Measurements from ENCODE around the gene AGBL3. TPM values are rescaled to one million over a fixed set of nuclear protein-coding genes. Genes with fewer than 3 reads are reported as not detected.

Gene AGBL3
- total and polyA plus RNA-seq, 9 donors = 2.0 to 8.1 (median 4.2) TPM

DNA sequence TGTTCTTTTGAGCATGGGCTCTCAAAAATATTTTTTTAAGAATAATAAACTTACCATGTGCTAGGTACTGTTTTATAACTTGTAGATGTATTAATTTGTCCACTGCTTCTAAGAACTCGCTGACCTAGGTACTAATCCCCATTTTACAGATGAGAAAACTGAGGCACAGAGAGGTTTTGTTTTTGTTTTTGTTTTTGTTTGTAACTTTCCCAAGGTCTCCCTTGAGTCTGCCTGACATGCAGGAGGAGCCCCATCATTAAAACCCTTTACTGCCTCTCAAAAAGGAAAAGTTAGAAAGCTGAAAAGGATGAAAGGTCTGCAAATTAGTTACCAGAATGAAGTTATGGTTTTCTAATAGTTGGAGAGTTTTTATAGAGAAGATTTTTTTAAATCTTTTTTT, 38.5 kb upstream of the AGBL3 start:
- Histone ChIP-seq H3K4me3 (no peak overlapping the region), H3K4me1 (ENCODE audit: insufficient read depth) (no peaks in the 10 kb centered on the region), H3K27ac (no peak overlapping the region), H3K27me3 (no peaks in the 10 kb centered on the region), H3K36me3 (no peaks in the 10 kb centered on the region), H3K9me3 (no peaks in the 10 kb centered on the region)
- intact Hi-C loops (cut with DNase I) = no loop called here
- WGBS, 3 donors = 96 to 100% (median 98%) methylated on average over 1 of the region's 1 CpG
- no peak for DNase-seq
- TF ChIP-seq EP300 (IDR thresholded peaks at IDR 0.05) (no peak), POLR2A (IDR thresholded peaks at IDR 0.05) (no peak)
- TF ChIP-seq, protein P1, sequence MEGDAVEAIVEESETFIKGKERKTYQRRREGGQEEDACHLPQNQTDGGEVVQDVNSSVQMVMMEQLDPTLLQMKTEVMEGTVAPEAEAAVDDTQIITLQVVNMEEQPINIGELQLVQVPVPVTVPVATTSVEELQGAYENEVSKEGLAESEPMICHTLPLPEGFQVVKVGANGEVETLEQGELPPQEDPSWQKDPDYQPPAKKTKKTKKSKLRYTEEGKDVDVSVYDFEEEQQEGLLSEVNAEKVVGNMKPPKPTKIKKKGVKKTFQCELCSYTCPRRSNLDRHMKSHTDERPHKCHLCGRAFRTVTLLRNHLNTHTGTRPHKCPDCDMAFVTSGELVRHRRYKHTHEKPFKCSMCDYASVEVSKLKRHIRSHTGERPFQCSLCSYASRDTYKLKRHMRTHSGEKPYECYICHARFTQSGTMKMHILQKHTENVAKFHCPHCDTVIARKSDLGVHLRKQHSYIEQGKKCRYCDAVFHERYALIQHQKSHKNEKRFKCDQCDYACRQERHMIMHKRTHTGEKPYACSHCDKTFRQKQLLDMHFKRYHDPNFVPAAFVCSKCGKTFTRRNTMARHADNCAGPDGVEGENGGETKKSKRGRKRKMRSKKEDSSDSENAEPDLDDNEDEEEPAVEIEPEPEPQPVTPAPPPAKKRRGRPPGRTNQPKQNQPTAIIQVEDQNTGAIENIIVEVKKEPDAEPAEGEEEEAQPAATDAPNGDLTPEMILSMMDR (IDR thresholded peaks at IDR 0.05) = no peak

GRCh38 chr7:134948246-134948645, 38.1 kb upstream of the AGBL3 start:
- intact Hi-C loops (cut with DNase I) = no loop called here
- H3K27ac ChIP-seq = no peak overlapping the region
- 82 to 89% (median 86%) methylated on average over 4 of the region's 4 CpGs for WGBS, 3 donors
- no peaks in the 10 kb centered on the region for H3K9me3 ChIP-seq
- H3K4me3 ChIP-seq = no peak overlapping the region
- H3K27me3 ChIP-seq = no peaks in the 10 kb centered on the region
- DNase-seq = no peak
- no peaks in the 10 kb centered on the region for H3K4me1 ChIP-seq (ENCODE audit: insufficient read depth)
- TF ChIP-seq, protein P1 (IDR thresholded peaks at IDR 0.05) = no peak
- TF ChIP-seq POLR2A (IDR thresholded peaks at IDR 0.05) (no peak), EP300 (IDR thresholded peaks at IDR 0.05) (no peak)
- no peaks in the 10 kb centered on the region for H3K36me3 ChIP-seq

DNA sequence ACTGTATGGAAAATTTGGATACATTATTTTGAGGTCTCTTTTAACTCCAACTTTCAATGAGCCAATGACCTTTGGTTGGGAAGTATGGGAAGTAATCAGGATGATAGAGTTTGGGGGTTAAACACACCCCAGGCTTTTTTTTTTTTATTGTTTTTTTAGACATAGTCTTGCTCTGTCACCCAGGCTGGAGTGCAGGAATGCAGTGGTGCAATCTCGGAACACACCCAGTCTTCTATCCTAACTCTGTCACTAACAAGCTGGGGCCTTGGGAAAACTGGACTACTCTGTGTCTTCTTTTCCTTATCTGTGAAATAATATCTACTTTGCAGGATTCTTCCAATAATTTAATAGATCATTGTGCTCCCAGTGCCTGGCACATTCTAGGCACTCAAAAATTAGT, 37.6 kb upstream of the AGBL3 start:
- no peaks in the 10 kb centered on the region for H3K9me3 ChIP-seq
- H3K27me3 ChIP-seq = no peaks in the 10 kb centered on the region
- no peak overlapping the region for H3K4me3 ChIP-seq
- intact Hi-C loops (cut with DNase I) = no loop called here
- no peak for DNase-seq
- no peaks in the 10 kb centered on the region for H3K36me3 ChIP-seq
- 71 to 87% (median 80%) methylated on average over 1 of the region's 1 CpG for WGBS, 3 donors
- H3K27ac ChIP-seq = no peak overlapping the region
- TF ChIP-seq POLR2A (IDR thresholded peaks at IDR 0.05) = no peak
- TF ChIP-seq EP300 (IDR thresholded peaks at IDR 0.05) = no peak
- TF ChIP-seq, protein P1 (IDR thresholded peaks at IDR 0.05) = no peak
- no peaks in the 10 kb centered on the region for H3K4me1 ChIP-seq (ENCODE audit: insufficient read depth)

DNA sequence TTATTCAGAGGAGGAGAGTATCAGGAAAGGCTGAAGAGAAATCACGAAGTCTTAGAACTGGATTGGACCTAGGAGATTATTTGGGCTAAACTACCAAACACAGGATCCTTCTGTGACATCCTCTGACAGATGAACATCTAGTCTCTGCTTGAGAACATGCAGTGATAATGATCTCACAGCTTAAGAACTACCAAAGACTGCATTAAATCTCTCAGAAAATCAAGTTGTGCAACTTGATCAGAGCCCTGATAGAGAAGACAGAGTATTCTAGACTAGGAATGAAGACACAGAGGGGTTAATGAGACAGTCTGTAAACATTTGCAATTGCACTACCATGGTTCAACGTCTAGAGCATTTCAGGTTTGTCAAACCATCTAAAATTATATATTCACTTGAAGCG, 37.1 kb upstream of the AGBL3 start:
- TF ChIP-seq EP300 (IDR thresholded peaks at IDR 0.05) (no peak), POLR2A (IDR thresholded peaks at IDR 0.05) (no peak)
- TF ChIP-seq, protein P1 (IDR thresholded peaks at IDR 0.05) = no peak
- Histone ChIP-seq H3K27me3 (no peaks in the 10 kb centered on the region), H3K36me3 (no peaks in the 10 kb centered on the region), H3K4me1 (ENCODE audit: insufficient read depth) (no peaks in the 10 kb centered on the region), H3K4me3 (no peak overlapping the region), H3K9me3 (no peaks in the 10 kb centered on the region), H3K27ac (no peak overlapping the region)
- no peak for DNase-seq
- 66 to 74% (median 67%) methylated on average over 3 of the region's 3 CpGs for WGBS, 3 donors
- intact Hi-C loops (cut with DNase I) = no loop called here

Measured in ovary (tissue), 9 donors.